HCT116 (cell line): Measurements from ENCODE around the gene ZNF32.

Experiments used
- CEBPB ChIP-seq: IDR thresholded peaks from 2 replicates; pipeline ENCODE4 v1.6.1; 2012; ENCODE audit warnings: low read depth
- EZH2 ChIP-seq: fragments of 200-600 bp; sonication (generic); IDR thresholded peaks from 2 replicates; pipeline ENCODE4 v1.6.1; 2017; ENCODE audit warnings: antibody characterized with exemption, mixed run types
- POLR2A ChIP-seq: IDR thresholded peaks from 2 replicates; pipeline ENCODE4 v1.7.0; 2011; ENCODE audit warnings: borderline replicate concordance; ENCODE audit not compliant: insufficient read depth, insufficient read length; ENCODE audit errors: extremely low read depth
- POLR2AphosphoS5 ChIP-seq: IDR thresholded peaks from 2 replicates; pipeline ENCODE4 v1.6.1; 2011; ENCODE audit warnings: mild to moderate bottlenecking, low read depth, low read length, moderate library complexity
- YY1 ChIP-seq: IDR thresholded peaks from 2 replicates; pipeline ENCODE4 v1.6.1; 2011; ENCODE audit warnings: low read length, low read depth, moderate library complexity, mild to moderate bottlenecking; ENCODE audit not compliant: insufficient replicate concordance; ENCODE audit errors: extremely low read depth
- TF ChIP-seq, protein P1 (sequence below), 3 experiments: fragments of 200-600 bp in 1 of 3; sonication (generic) in 1 of 3; IDR thresholded peaks in 2 of 3; conservative IDR thresholded peaks in 1 of 3; 2 replicates each; pipeline ENCODE4 v1.5.1; 2012 to 2017; ENCODE audit warnings: low read depth in 2 of 3, low read length in 2 of 3, antibody characterized with exemption in 1 of 3, borderline replicate concordance in 1 of 3, control low read depth in 1 of 3, mild to moderate bottlenecking in 1 of 3, mixed read lengths in 1 of 3, mixed run types in 1 of 3, moderate library complexity in 1 of 3; ENCODE audit not compliant: insufficient read depth in 1 of 3

DNA sequence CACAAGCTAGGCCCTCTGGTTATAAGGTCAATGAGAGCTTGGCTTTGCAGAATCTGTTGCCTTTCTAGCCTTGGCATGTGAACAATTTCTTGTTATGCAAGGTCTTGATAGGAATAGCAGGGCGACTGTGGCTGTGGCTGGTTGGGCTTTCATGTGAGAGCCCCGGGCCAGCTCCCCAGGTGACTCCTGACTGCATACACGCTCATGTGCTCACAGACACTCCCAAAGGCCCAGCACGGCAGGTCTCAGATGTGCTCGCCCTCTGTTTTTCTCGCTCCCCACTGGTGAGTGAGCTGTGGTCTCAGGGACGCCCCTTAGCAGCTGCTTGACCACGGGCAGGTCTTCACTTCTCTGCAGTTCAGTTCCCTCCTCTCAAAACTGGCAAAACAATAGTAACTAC is 37.1 kb upstream of the ZNF32 start:
- TF ChIP-seq YY1 (no peak), POLR2A (no peak), EZH2 (no peak), CEBPB (no peak), POLR2AphosphoS5 (no peak)
- TF ChIP-seq, protein P1, sequence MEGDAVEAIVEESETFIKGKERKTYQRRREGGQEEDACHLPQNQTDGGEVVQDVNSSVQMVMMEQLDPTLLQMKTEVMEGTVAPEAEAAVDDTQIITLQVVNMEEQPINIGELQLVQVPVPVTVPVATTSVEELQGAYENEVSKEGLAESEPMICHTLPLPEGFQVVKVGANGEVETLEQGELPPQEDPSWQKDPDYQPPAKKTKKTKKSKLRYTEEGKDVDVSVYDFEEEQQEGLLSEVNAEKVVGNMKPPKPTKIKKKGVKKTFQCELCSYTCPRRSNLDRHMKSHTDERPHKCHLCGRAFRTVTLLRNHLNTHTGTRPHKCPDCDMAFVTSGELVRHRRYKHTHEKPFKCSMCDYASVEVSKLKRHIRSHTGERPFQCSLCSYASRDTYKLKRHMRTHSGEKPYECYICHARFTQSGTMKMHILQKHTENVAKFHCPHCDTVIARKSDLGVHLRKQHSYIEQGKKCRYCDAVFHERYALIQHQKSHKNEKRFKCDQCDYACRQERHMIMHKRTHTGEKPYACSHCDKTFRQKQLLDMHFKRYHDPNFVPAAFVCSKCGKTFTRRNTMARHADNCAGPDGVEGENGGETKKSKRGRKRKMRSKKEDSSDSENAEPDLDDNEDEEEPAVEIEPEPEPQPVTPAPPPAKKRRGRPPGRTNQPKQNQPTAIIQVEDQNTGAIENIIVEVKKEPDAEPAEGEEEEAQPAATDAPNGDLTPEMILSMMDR (IDR thresholded peaks at IDR 0.05 in 2 of 3, conservative IDR thresholded peaks at IDR 0.05 in 1 of 3; ENCODE audit: borderline replicate concordance in 1 of 3, insufficient read depth in 1 of 3, low read depth in 2 of 3, low read length in 2 of 3): no peak
